Calu3 (cell line): ENCODE measurements around the gene IFNE. TPM values are rescaled to one million over a fixed set of nuclear protein-coding genes. Genes with fewer than 3 reads are reported as not detected.
"Not testable (repeated sequence)": the region's sequence is repeated elsewhere in the genome, so short reads cannot be mapped to it uniquely, and the experiment has no call there.

Source experiments
- BruUV-seq: library from RNA; stranded (reverse); fragments of 400-500 nt; replicated peaks from 2 replicates; lab custom pipeline; 2021; lab: Mats Ljungman, UMichigan
- CTCF ChIA-PET: fragments of 300-600 bp; sonication (Branson Sonifier 250); formaldehyde crosslinking; loops from one replicate; lab custom pipeline; 2022; ENCODE audit warnings: antibody characterized with exemption; lab: Charles Lee
- DNase-seq: peaks from one replicate; pipeline ENCODE4 v3.0.0; 2022
- H3K27ac Mint-ChIP-seq: one replicate; pipeline ENCODE4 v1.8.0; 2022; ENCODE audit warnings: mixed read lengths; ENCODE audit not compliant: unreplicated experiment
- H3K27me3 Mint-ChIP-seq: one replicate; pipeline ENCODE4 v1.8.0; 2022; ENCODE audit warnings: mixed read lengths; ENCODE audit not compliant: unreplicated experiment
- H3K36me3 Mint-ChIP-seq: one replicate; pipeline ENCODE4 v1.8.0; 2022; ENCODE audit warnings: mild to moderate bottlenecking, moderate library complexity, mixed read lengths; ENCODE audit not compliant: insufficient read depth, unreplicated experiment
- H3K4me1 Mint-ChIP-seq: one replicate; pipeline ENCODE4 v1.8.0; 2022; ENCODE audit warnings: mild to moderate bottlenecking, low read depth, mixed read lengths; ENCODE audit not compliant: unreplicated experiment
- H3K4me3 Mint-ChIP-seq: one replicate; pipeline ENCODE4 v1.8.0; 2022; ENCODE audit warnings: mild to moderate bottlenecking, low read depth, moderate library complexity, mixed read lengths; ENCODE audit not compliant: unreplicated experiment
- H3K9me3 Mint-ChIP-seq: one replicate; pipeline ENCODE4 v1.8.0; 2022; ENCODE audit warnings: low read depth, mixed read lengths; ENCODE audit not compliant: unreplicated experiment
- intact Hi-C: fragments of 100-400 bp; cut with micrococcal nuclease; formaldehyde crosslinking; loops from one replicate; pipeline ENCODE4 v1.10.0; 2022; ENCODE audit not compliant: unreplicated experiment
- total RNA-seq: library from RNA; stranded (reverse); gene quantifications from 2 replicates; pipeline ENCODE4 v1.2.3, GENCODE V29; 2022
- TF ChIP-seq, protein P1 (sequence below): fragments of 200-600 bp; IDR thresholded peaks from one replicate; pipeline ENCODE4 v1.8.0; 2022; ENCODE audit warnings: antibody characterized with exemption; ENCODE audit not compliant: unreplicated experiment

The IFNE gene
- total RNA-seq, 1 experiment from 2014 or later, result 8.4 TPM

DNA sequence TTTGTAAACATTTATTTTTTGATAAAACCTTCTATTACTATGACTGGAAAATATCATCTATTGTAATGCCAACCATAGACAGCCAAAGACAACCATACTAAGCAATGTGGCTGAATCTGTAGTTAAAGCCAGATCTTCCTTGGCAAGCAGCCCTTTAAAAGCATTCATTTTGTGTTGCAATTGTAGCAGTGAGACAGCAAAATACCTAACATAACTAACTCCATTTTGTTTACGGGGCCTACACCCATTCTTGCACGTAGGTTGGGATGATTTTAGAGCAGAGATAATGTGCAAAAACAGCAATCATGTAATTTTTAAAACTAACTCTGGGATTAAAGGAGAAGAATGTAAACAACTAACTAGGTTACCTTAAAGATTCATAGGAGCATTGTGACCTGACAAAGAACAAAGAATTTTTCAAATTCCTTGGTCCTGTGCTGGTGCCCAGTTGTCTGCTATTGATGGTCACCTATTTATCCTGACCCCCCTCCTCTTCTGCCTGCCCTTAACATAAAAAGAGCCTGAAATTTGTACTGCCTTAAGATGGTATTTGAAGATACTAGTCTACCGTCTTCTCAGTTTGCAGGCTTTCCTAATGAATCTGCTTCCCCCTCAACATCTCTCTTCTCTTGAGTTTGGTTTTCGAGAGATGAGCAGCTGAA is 31.2 kb downstream of the IFNE start:
- TF ChIP-seq, protein P1, sequence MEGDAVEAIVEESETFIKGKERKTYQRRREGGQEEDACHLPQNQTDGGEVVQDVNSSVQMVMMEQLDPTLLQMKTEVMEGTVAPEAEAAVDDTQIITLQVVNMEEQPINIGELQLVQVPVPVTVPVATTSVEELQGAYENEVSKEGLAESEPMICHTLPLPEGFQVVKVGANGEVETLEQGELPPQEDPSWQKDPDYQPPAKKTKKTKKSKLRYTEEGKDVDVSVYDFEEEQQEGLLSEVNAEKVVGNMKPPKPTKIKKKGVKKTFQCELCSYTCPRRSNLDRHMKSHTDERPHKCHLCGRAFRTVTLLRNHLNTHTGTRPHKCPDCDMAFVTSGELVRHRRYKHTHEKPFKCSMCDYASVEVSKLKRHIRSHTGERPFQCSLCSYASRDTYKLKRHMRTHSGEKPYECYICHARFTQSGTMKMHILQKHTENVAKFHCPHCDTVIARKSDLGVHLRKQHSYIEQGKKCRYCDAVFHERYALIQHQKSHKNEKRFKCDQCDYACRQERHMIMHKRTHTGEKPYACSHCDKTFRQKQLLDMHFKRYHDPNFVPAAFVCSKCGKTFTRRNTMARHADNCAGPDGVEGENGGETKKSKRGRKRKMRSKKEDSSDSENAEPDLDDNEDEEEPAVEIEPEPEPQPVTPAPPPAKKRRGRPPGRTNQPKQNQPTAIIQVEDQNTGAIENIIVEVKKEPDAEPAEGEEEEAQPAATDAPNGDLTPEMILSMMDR, result no peak
- Mint-ChIP-seq H3K27ac (no peak overlapping the region), H3K27me3 (no peaks in the 10 kb centered on the region), H3K4me1 (no peaks in the 10 kb centered on the region), H3K36me3 (peaks cover 6% of the 10 kb centered on the region), H3K9me3 (no peaks in the 10 kb centered on the region), H3K4me3 (no peak overlapping the region)
- no TSS peak for BruUV-seq
- no peak for DNase-seq
- intact Hi-C loops, result no loop called here
- CTCF ChIA-PET, result no interaction called here

DNA sequence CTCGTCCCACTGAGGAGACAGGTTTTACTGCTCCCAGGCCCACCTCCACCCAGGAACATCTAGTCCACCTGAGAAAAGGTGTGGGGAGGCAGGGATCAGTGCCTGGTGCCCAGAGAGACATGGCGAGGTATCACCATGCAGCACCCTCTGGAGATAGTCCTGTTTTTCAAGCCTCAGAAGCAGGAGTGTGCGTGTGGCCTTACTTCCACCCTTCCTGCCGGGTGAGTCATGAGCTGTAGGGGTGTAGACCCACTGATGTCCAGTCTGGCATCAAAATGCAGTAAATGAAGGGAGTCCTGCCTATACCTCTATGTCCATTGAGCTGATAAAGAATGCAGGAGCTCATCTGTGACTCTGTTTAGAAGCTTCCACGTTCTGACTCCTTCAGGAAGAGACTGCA is 32.8 kb downstream of the IFNE start:
- CTCF ChIA-PET, result interaction anchor here (1.0 kb wide), 1 partner anchor 216 kb away, joined by 3 read pairs; no protein-coding TSS in a partner anchor

DNA sequence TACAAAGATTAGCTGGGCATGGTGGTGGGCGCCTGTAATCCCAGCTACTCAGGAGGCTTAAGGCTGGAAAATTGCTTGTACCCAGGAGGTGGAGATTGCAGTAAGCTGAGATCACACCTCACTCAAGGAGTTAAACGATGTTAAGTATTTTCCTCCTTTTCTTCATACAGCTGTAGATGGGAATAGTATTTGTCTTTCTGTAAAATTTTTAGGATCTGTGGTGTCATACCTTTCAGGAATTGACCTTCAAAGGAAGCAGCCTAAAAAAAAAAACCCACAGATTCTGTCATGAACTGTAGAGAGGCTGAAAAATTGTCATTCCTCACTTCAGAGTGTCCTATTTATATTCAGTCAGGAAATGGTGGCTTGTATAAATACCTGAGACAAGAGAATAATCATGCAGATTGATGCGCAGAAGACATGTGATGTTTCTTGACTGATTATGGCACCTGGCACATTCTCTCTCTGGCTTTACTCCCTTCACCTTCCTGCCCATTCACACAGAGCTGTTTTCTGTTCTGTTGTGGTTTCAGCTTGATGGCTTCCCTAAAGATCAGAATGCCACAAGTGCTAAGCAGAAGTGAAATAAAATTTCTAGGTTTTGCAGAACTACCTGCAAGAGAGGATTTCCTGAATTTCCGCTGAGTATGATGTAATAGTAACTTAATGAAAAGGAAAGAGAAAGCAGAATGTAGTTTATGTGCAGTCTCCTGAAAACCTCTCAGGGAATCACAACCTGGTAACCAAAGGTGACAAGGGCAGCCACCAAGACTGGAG is 38.1 kb downstream of the IFNE start:
- Mint-ChIP-seq H3K27ac (no peak overlapping the region), H3K4me1 (no peaks in the 10 kb centered on the region), H3K27me3 (no peaks in the 10 kb centered on the region), H3K36me3 (no peaks in the 10 kb centered on the region), H3K9me3 (no peaks in the 10 kb centered on the region), H3K4me3 (no peak overlapping the region)
- CTCF ChIA-PET, result no interaction called here
- TF ChIP-seq, protein P1, result no peak
- intact Hi-C loops, result loop anchor here (10.0 kb wide), 1 partner anchor 49 kb away; no protein-coding TSS in a partner anchor
- BruUV-seq, result no TSS peak
- DNase-seq, result no peak

More for the DNA sequence above, 32.8 kb downstream of the IFNE start:
- not testable (repeated sequence) for H3K9me3 Mint-ChIP-seq, H3K4me3 Mint-ChIP-seq, H3K36me3 Mint-ChIP-seq, DNase-seq, BruUV-seq, H3K27ac Mint-ChIP-seq, H3K27me3 Mint-ChIP-seq, H3K4me1 Mint-ChIP-seq
- intact Hi-C loops, result loop anchor here (10.0 kb wide), 1 partner anchor 55 kb away; no protein-coding TSS in a partner anchor

DNA sequence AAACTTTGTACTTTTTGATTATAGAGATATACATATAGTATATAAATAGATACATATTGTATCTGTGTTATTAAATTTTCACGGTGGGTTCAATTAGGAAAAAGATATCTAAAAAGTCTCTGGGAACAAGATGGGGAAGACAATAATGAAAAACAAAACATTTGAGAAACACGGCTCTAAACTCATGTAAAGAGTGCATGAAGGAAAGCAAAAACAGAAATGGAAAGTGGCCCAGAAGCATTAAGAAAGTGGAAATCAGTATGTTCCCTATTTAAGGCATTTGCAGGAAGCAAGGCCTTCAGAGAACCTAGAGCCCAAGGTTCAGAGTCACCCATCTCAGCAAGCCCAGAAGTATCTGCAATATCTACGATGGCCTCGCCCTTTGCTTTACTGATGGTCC is 42.0 kb downstream of the IFNE start, which contains the start of gene IFNA1:
Gene IFNA1, plus strand, starts transcription at position 301 of the 400 bp plus-strand sequence. Its CDS starts 69 bp downstream, at position 370.
- TF ChIP-seq, protein P1, result no peak
- Mint-ChIP-seq H3K4me1 (no peaks in the 10 kb centered on the region), H3K36me3 (no peaks in the 10 kb centered on the region), H3K4me3 (no peak within 1 kb of the TSS), H3K27me3 (no peaks in the 10 kb centered on the region), H3K27ac (no peak within 1 kb of the TSS), H3K9me3 (no peaks in the 10 kb centered on the region)
- no peak for DNase-seq
- BruUV-seq, result no TSS peak
- intact Hi-C loops, result loop anchor here (10.0 kb wide), 1 partner anchor 45 kb away; no protein-coding TSS in a partner anchor
- CTCF ChIA-PET, result no interaction called here

DNA sequence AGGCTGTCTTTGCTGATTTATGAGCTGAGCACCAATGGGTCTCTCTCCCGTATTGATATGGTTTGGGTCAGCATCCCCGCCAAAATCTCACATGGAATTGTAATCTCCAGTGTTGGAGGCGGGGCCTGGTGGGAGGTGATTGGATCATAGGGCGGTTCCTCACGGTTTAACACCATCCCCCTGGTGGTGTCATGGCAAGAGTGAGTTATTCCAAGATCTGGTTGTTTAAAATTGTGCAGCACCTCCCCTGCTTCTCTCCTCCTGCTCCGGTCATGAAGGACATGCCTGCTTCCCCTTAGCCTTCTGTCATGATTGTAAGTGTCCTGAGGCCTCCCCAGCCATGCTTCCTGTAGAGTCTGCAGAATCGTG is 47.1 kb downstream of the IFNE start:
- not testable (repeated sequence) for DNase-seq, H3K9me3 Mint-ChIP-seq, BruUV-seq, H3K36me3 Mint-ChIP-seq, H3K4me3 Mint-ChIP-seq, H3K27me3 Mint-ChIP-seq, H3K27ac Mint-ChIP-seq, H3K4me1 Mint-ChIP-seq
- intact Hi-C loops, result loop anchor here (10.0 kb wide), 2 partner anchors 110 to 200 kb away; no protein-coding TSS in a partner anchor
- CTCF ChIA-PET, result interaction anchor here (1.0 to 1.4 kb wide), 15 partner anchors 10 to 356 kb away, joined by 3 to 8 read pairs (median 3); no protein-coding TSS in a partner anchor
